Measurements from ENCODE around the gene PPTC7.

DNA sequence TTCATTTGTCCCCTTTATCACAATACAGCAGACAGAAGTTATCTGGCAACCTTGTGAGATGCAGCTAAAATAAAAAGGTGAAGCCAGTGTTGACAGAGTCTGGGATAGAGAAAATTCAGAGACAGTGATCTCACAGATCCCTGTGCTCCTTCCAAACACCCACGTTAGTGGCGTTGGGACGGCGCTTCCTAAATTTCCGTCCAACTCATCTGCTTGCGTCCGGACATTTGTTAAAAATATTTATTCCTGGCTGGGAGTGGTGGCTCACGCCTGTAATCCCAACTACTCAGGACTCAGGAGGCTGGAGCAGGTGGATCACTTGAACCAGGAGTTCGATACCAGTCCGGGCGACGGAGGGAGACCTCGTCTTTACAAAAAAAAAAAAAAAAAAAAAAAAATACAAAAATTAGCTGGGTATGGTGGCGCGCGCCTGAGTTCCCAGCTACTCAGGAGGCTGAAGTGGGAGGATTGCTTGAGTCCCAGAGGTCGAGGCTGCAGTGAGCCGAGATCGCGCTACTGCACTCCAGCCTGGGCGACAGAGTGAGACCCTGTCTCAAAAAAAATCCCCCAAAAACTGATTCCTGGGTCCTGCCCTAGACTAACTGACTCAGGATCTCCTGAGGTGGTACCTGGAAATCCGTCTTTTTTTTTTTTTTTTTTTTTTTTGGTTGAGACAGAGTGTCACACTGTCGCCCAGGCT, 30.1 kb upstream of the PPTC7 start:
- TF ChIP-seq, protein P1, sequence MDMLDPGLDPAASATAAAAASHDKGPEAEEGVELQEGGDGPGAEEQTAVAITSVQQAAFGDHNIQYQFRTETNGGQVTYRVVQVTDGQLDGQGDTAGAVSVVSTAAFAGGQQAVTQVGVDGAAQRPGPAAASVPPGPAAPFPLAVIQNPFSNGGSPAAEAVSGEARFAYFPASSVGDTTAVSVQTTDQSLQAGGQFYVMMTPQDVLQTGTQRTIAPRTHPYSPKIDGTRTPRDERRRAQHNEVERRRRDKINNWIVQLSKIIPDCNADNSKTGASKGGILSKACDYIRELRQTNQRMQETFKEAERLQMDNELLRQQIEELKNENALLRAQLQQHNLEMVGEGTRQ (IDR thresholded peaks at IDR 0.05; ENCODE audit: borderline replicate concordance, low read depth, low read length), result no peak
- no peak for TF ChIP-seq EZH2 (IDR thresholded peaks at IDR 0.05; ENCODE audit: borderline replicate concordance, control insufficient read depth, low read depth, low read length)
- TF ChIP-seq ZBTB40 (IDR thresholded peaks at IDR 0.05; ENCODE audit: borderline replicate concordance), result no peak
- TF ChIP-seq IRF3 (IDR thresholded peaks at IDR 0.05), result no peak
- no peak for TF ChIP-seq ATF2 (IDR thresholded peaks at IDR 0.05; ENCODE audit: low read length)
- no peak for TF ChIP-seq CTCF (IDR thresholded peaks at IDR 0.05 in 2 of 3, conservative IDR thresholded peaks at IDR 0.05 in 1 of 3; ENCODE audit: control insufficient read depth in 2 of 3, extremely low read depth in 1 of 3, insufficient read depth in 1 of 3, low read depth in 3 of 3, low read length in 3 of 3)
- no peak for TF ChIP-seq NFYB (IDR thresholded peaks at IDR 0.05; ENCODE audit: insufficient read depth, low read depth, low read length)
- no peak for TF ChIP-seq ATF7 (IDR thresholded peaks at IDR 0.05; ENCODE audit: low read depth)
- TF ChIP-seq SREBF2 (IDR thresholded peaks at IDR 0.05; ENCODE audit: low read length), result no peak
- no peak for TF ChIP-seq RAD21 (IDR thresholded peaks at IDR 0.05; ENCODE audit: insufficient read depth, low read depth, low read length)
- no peak for TF ChIP-seq BACH1 (IDR thresholded peaks at IDR 0.05; ENCODE audit: borderline replicate concordance)
- no peak for TF ChIP-seq POLR2A (IDR thresholded peaks at IDR 0.05; ENCODE audit: low read depth, low read length)
- no peak for TF ChIP-seq HCFC1 (IDR thresholded peaks at IDR 0.05; ENCODE audit: low read length)
- no peak for TF ChIP-seq GABPA (IDR thresholded peaks at IDR 0.05; ENCODE audit: low read depth)

All from GM12878 (cell line).